Measurements from ENCODE around the gene FGFBP3.

- TF ChIP-seq GATA1 (IDR thresholded peaks at IDR 0.05; ENCODE audit: low read depth, low read length) (no peak), POLR2A (IDR thresholded peaks at IDR 0.05; ENCODE audit: low read length) (no peak)
These were observed 29.6 kb downstream of the FGFBP3 start for GRCh38 chr10:91879515-91880170.
